ENCODE data around the gene OSER1.

Gene OSER1

DNA sequence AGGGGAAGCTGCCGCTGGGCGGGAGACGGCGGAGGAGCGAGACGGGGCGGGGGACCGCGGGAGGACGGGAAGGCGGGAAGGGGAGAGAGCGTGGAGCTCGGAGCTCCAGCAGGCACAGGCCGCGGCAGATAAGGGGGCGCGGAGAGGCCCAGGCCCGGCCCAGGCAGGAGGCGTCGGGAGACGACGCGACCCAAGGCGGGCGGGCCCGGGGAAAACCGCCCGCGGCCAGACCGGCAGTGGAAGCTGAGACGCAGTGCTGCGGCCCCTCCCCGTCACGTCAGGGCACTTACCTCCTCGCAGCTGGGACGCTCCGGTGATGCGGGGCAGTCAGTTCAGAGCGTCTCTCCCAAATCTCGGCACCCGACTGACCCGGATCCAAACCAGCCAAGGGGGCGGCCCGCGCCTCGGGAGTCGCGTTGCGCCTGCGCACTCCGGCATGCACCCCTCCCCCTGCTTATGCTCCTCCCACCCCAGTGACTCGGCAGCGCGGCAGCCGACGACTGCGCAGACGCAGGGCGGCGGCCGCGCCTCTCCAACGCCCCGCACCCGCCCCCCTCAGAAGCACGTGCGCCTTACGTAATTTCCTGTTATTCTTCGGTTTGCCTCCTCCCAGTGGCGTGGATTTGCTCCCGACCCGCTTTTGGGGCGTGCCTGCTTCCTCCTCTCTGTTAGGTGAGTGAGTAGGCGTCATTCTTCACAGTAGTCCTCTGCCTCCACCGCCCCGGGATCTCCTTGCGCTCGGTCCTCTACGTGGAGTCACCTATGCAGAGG is at the start of gene OSER1:
OSER1 (minus strand) TSS at position 366 of the 771 bp plus-strand sequence. CDS start 3,814 bp downstream, outside the sequence.
- Histone ChIP-seq H3K4me3 (ENCODE audit: low read length in 2 of 2) (peak within 1 kb of the TSS; percentile 92 to 93), H3K9me3 (ENCODE audit: control insufficient read depth in 2 of 2, low read length in 2 of 2) (no peaks in the 10 kb centered on the region), H3K4me1 (ENCODE audit: control insufficient read depth, insufficient read depth, low read length) (peaks cover 29% of the 10 kb centered on the region), H3K27me3 (ENCODE audit: control insufficient read depth in 1 of 2, insufficient read depth in 2 of 2, low read length in 2 of 2) (no peaks in the 10 kb centered on the region), H3K36me3 (ENCODE audit: control insufficient read depth in 2 of 2, insufficient read depth in 2 of 2, low read length in 2 of 2) (peaks cover 0 to 6% of the 10 kb centered on the region in 2 donors), H3K27ac (ENCODE audit: low read length) (peak within 1 kb of the TSS; percentile 96), H3K9ac (ENCODE audit: low read length in 2 of 2) (peak within 1 kb of the TSS; percentile 95 to 98)

DNA sequence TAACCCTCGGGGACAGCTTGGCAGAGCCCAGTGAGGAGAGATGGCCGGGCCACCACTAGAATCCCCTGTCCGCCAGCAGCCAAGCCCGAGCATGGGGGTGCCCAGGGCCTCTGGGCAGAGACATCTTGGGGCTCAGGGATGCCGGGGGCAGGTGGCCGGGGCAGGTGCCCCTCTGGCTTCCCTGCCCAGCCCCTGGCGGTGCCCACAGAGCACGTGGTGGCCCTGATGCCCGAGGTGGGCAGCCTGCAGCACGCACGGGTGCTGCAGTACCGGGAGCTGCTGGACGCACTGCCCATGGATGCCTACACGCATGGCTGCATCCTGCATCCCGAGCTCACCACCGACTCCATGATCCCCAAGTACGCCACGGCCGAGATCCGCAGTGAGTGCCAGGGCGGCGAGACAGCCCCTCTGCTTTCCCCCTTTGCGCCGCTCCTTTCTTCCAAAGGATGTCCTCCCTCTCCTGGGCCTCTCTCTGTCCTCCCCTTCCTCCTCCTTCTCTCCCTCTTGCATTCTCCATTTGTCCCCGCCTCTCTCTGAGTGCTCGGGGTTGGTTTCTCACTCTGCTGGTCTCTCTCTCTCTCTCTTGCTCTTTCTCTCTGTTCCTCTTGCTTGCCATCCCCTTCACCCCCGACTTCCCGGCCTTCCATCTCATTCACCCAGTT is 47.8 kb upstream of the OSER1 start:
- Histone ChIP-seq H3K9ac (ENCODE audit: low read length in 2 of 2) (no peak overlapping the region), H3K27me3 (ENCODE audit: control insufficient read depth in 1 of 2, insufficient read depth in 2 of 2, low read length in 2 of 2) (no peaks in the 10 kb centered on the region), H3K27ac (ENCODE audit: low read length) (no peak overlapping the region), H3K4me3 (ENCODE audit: low read length in 2 of 2) (no peak overlapping the region), H3K36me3 (ENCODE audit: control insufficient read depth in 2 of 2, insufficient read depth in 2 of 2, low read length in 2 of 2) (no peaks in the 10 kb centered on the region), H3K4me1 (ENCODE audit: control insufficient read depth, insufficient read depth, low read length) (no peaks in the 10 kb centered on the region), H3K9me3 (ENCODE audit: control insufficient read depth in 2 of 2, low read length in 2 of 2) (no peaks in the 10 kb centered on the region)

DNA sequence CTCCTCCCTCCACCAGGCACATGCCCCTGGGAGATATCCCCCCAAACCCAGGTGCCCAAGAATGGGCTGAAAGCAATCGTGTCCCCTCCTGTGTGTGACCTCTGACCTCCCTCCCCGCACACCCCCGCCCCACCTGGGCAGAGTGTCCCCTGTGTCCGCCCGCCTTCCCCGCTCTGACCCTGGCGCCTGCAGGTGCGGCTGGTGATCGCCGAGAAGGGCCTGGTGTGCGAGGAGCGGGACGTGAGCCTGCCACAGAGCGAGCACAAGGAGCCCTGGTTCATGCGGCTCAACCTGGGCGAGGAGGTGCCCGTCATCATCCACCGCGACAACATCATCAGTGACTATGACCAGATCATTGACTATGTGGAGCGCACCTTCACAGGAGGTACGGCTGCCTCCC is 46.4 kb upstream of the OSER1 start:
- Histone ChIP-seq H3K4me1 (ENCODE audit: control insufficient read depth, insufficient read depth, low read length) (no peaks in the 10 kb centered on the region), H3K27me3 (ENCODE audit: control insufficient read depth in 1 of 2, insufficient read depth in 2 of 2, low read length in 2 of 2) (no peaks in the 10 kb centered on the region), H3K27ac (ENCODE audit: low read length) (no peak overlapping the region)

DNA sequence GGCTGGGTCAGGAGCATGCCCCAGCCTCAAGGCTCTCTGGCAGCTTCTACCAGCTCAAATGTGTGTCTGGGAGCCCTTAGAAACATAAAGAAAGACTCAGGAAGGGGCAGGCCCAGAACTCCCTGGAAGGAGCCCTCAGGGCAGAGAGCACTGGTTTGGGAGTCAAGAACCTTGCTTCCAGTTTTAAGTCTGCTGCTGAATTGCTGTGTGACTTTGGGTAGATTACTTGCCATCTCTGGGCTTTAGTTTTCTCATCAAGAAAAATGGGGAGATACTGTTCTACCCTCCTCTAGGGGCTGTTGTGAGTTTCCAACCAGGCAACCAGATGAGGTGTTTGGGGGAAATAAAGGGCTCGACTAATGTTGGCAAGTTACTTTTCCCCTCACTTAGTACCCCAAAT is 45.4 kb upstream of the OSER1 start:
- Histone ChIP-seq H3K4me3 (ENCODE audit: low read length in 2 of 2) (no peak overlapping the region), H3K9ac (ENCODE audit: low read length in 2 of 2) (no peak overlapping the region), H3K27ac (ENCODE audit: low read length) (no peak overlapping the region), H3K36me3 (ENCODE audit: control insufficient read depth in 2 of 2, insufficient read depth in 2 of 2, low read length in 2 of 2) (no peaks in the 10 kb centered on the region), H3K9me3 (ENCODE audit: control insufficient read depth in 2 of 2, low read length in 2 of 2) (no peaks in the 10 kb centered on the region), H3K27me3 (ENCODE audit: control insufficient read depth in 1 of 2, insufficient read depth in 2 of 2, low read length in 2 of 2) (peaks cover 0 to 2% of the 10 kb centered on the region in 2 donors), H3K4me1 (ENCODE audit: control insufficient read depth, insufficient read depth, low read length) (no peaks in the 10 kb centered on the region)

More for the DNA sequence above, 46.4 kb upstream of the OSER1 start:
- Histone ChIP-seq H3K4me3 (ENCODE audit: low read length in 2 of 2) (no peak overlapping the region), H3K36me3 (ENCODE audit: control insufficient read depth in 2 of 2, insufficient read depth in 2 of 2, low read length in 2 of 2) (no peaks in the 10 kb centered on the region), H3K9ac (ENCODE audit: low read length in 2 of 2) (no peak overlapping the region), H3K9me3 (ENCODE audit: control insufficient read depth in 2 of 2, low read length in 2 of 2) (no peaks in the 10 kb centered on the region)

DNA sequence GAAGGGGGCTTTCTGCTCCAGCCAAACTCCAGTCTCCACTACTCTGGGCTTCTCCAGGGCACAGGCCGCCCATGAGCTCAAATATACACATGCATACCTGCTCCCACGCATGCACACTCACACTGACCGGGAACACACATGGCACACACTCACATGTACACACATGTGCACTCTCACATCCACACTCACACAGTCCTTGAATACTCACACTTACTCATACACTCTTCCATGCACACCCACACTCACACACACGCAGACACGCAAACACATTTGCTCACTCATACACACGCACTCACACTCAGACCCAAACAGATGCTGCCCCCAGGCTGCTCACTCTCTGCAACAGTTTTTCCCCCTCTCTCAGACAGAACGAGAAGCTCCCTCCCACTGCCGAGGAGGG is 43.5 kb upstream of the OSER1 start:
- Histone ChIP-seq H3K9me3 (ENCODE audit: control insufficient read depth in 2 of 2, low read length in 2 of 2) (no peaks in the 10 kb centered on the region), H3K9ac (ENCODE audit: low read length in 2 of 2) (no peak overlapping the region), H3K4me1 (ENCODE audit: control insufficient read depth, insufficient read depth, low read length) (no peaks in the 10 kb centered on the region), H3K27me3 (ENCODE audit: control insufficient read depth in 1 of 2, insufficient read depth in 2 of 2, low read length in 2 of 2) (peaks cover 4 to 6% of the 10 kb centered on the region in 2 donors), H3K36me3 (ENCODE audit: control insufficient read depth in 2 of 2, insufficient read depth in 2 of 2, low read length in 2 of 2) (no peaks in the 10 kb centered on the region), H3K27ac (ENCODE audit: low read length) (no peak overlapping the region), H3K4me3 (ENCODE audit: low read length in 2 of 2) (no peak overlapping the region)

DNA sequence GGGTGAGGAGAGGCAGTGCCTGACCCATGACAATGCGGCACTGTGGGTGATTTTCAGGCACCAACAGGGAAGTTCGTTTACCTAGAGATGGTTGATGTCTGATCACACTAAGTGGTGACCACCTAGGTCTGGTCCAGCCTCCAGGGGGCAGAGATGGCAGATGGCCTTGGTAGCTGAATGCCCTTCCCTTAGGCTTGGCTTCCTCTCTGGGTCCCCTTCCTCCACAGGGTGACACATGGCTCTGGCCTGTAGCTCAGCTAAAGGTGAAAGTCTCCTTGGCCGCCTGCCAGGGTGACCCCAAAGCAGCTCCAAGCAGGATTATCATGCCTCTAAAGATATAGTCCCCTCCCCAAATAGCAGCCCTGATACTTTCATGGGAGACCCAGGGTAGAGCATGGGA is 43.0 kb upstream of the OSER1 start:
- Histone ChIP-seq H3K27me3 (ENCODE audit: control insufficient read depth in 1 of 2, insufficient read depth in 2 of 2, low read length in 2 of 2) (peaks cover 4 to 8% of the 10 kb centered on the region in 2 donors), H3K9ac (ENCODE audit: low read length in 2 of 2) (no peak overlapping the region), H3K9me3 (ENCODE audit: control insufficient read depth in 2 of 2, low read length in 2 of 2) (no peaks in the 10 kb centered on the region), H3K4me1 (ENCODE audit: control insufficient read depth, insufficient read depth, low read length) (no peaks in the 10 kb centered on the region), H3K36me3 (ENCODE audit: control insufficient read depth in 2 of 2, insufficient read depth in 2 of 2, low read length in 2 of 2) (no peaks in the 10 kb centered on the region), H3K4me3 (ENCODE audit: low read length in 2 of 2) (no peak overlapping the region), H3K27ac (ENCODE audit: low read length) (no peak overlapping the region)

DNA sequence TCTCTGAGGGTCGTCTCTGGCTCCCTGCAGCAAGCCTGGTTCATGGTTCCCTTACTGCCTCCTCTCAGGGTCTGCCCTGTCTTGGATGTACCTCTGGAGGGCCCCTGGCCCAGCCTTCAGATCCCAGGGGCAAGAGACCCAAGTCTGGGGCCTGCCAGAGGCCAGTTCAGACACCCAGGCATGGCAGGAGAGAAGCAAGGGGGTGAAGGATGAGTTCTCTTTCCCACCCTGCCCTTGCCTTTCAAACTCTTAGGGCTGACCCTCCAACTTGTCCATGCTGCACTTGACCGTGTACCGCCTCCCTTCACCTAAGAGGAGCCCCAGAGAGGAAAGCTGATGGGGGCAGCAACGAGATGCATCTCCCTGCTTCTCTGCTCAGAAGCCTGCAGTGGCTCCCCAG is 40.7 kb upstream of the OSER1 start:
- no peak overlapping the region for H3K9ac ChIP-seq (ENCODE audit: low read length in 2 of 2)
- no peaks in the 10 kb centered on the region for H3K36me3 ChIP-seq (ENCODE audit: control insufficient read depth in 2 of 2, insufficient read depth in 2 of 2, low read length in 2 of 2)
- peaks cover 9% of the 10 kb centered on the region for H3K4me1 ChIP-seq (ENCODE audit: control insufficient read depth, insufficient read depth, low read length)
- no peak overlapping the region for H3K27ac ChIP-seq (ENCODE audit: low read length)
- H3K27me3 ChIP-seq (ENCODE audit: control insufficient read depth in 1 of 2, insufficient read depth in 2 of 2, low read length in 2 of 2) = peaks cover 11 to 12% of the 10 kb centered on the region in 2 donors
- no peak overlapping the region for H3K4me3 ChIP-seq (ENCODE audit: low read length in 2 of 2)
- H3K9me3 ChIP-seq (ENCODE audit: control insufficient read depth in 2 of 2, low read length in 2 of 2) = no peaks in the 10 kb centered on the region

DNA sequence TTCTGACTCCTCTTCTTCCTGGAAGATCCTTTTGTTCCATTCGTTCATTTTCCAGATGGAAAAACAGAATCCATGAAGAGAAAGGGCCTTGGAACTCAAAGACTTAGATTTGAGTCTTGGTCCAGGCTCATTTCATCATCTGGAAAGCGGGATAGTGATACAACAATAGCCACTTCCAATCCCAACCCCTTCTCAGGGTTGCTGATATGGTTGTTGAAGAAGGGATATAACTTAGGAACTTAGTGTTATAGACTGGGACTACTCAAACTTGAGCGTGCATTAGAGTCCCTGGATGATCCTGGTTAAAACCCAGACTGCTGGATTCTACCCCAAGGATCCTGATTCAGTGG is 37.8 kb upstream of the OSER1 start:
- Histone ChIP-seq H3K4me3 (ENCODE audit: low read length in 2 of 2) (no peak overlapping the region), H3K27me3 (ENCODE audit: control insufficient read depth in 1 of 2, insufficient read depth in 2 of 2, low read length in 2 of 2) (peaks cover 11 to 12% of the 10 kb centered on the region in 2 donors), H3K9me3 (ENCODE audit: control insufficient read depth in 2 of 2, low read length in 2 of 2) (no peaks in the 10 kb centered on the region), H3K9ac (ENCODE audit: low read length in 2 of 2) (no peak overlapping the region), H3K4me1 (ENCODE audit: control insufficient read depth, insufficient read depth, low read length) (peaks cover 9% of the 10 kb centered on the region), H3K36me3 (ENCODE audit: control insufficient read depth in 2 of 2, insufficient read depth in 2 of 2, low read length in 2 of 2) (no peaks in the 10 kb centered on the region), H3K27ac (ENCODE audit: low read length) (no peak overlapping the region)

DNA sequence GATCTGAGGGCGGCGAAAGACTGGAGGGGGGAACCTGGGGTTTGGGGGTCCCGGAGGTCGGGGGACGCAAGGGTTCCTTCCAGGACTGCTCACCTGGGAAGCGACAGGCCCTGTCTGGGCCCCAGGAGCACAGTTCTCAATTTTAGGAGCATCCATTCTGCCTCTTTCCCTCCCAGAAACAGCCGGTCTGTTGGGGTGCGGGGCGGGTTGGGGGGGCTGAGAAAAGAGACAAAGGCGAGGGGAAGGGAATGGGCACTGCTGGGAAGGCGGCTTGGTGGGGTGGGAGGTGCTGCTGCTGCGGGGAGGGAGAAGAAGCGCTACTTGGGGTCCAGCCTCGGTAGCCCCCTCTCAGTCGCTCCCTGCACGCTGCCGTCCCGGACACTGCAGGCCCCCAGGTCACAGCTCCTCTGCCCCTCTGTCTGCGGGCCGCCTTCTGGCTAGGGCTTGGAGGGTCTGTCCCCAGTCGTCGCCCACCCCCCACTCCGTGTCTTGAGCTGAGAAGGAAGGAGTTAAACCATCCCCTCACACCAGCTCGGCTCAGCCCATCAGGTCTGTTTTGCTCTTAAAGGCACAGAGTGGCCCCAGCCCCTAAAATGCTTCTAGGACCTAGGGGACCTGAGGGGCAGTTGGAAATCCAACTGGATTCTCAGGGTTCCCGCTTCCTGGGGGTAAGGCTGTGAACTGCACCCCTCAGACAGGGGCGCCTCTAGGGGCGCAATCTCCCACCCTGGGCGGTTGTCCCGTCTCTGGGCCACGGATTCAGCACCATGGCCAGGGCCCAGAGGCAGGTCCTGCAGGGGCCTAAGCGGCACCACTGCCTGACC is 37.2 kb upstream of the OSER1 start:
- Histone ChIP-seq H3K9me3 (ENCODE audit: control insufficient read depth in 2 of 2, low read length in 2 of 2) (no peaks in the 10 kb centered on the region), H3K36me3 (ENCODE audit: control insufficient read depth in 2 of 2, insufficient read depth in 2 of 2, low read length in 2 of 2) (no peaks in the 10 kb centered on the region), H3K27me3 (ENCODE audit: control insufficient read depth in 1 of 2, insufficient read depth in 2 of 2, low read length in 2 of 2) (peaks cover 11 to 12% of the 10 kb centered on the region in 2 donors), H3K9ac (ENCODE audit: low read length in 2 of 2) (no peak overlapping the region), H3K4me3 (ENCODE audit: low read length in 2 of 2) (peak overlapping the region; percentile 30 to 63), H3K4me1 (ENCODE audit: control insufficient read depth, insufficient read depth, low read length) (peaks cover 9% of the 10 kb centered on the region), H3K27ac (ENCODE audit: low read length) (no peak overlapping the region)

DNA sequence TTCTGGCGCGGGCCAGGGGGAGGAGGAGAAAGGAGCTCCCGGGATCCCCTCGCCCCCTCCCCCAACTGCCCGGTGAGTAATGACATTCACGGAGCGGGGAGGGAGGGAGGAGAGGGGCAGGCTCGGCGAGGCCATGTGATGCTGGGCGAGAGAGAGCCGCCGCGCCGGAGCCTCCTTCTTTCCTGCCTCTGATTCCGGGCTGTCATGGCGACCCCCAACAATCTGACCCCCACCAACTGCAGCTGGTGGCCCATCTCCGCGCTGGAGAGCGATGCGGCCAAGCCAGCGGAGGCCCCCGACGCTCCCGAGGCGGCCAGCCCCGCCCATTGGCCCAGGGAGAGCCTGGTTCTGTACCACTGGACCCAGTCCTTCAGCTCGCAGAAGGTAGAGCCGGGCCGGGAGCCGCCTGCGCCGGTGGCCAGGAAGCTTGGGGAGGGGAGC is 36.6 kb upstream of the OSER1 start, which contains the start of gene GDAP1L1:
GDAP1L1 (plus strand) TSS at position 178 of the 441 bp plus-strand sequence; CDS start at position 205, 27 bp downstream.
- H3K9me3 ChIP-seq (ENCODE audit: control insufficient read depth in 2 of 2, low read length in 2 of 2) = no peaks in the 10 kb centered on the region
- H3K36me3 ChIP-seq (ENCODE audit: control insufficient read depth in 2 of 2, insufficient read depth in 2 of 2, low read length in 2 of 2) = no peaks in the 10 kb centered on the region
- peaks cover 11 to 12% of the 10 kb centered on the region in 2 donors for H3K27me3 ChIP-seq (ENCODE audit: control insufficient read depth in 1 of 2, insufficient read depth in 2 of 2, low read length in 2 of 2)
- peak within 1 kb of the TSS; percentile 30 to 63 for H3K4me3 ChIP-seq (ENCODE audit: low read length in 2 of 2)
- peaks cover 9% of the 10 kb centered on the region for H3K4me1 ChIP-seq (ENCODE audit: control insufficient read depth, insufficient read depth, low read length)
- H3K27ac ChIP-seq (ENCODE audit: low read length) = no peak within 1 kb of the TSS
- no peak within 1 kb of the TSS for H3K9ac ChIP-seq (ENCODE audit: low read length in 2 of 2)

All from stomach smooth muscle (tissue), 2 donors.